GM21825 (cell line): ENCODE measurements around the gene COL5A1.

ENCODE experiments used
- ATAC-seq: cut with Tn5 transposase; IDR thresholded peaks from one replicate; pipeline ENCODE4 v1.9.1; 2021; ENCODE audit warnings: mild to moderate bottlenecking, moderate library complexity; ENCODE audit not compliant: unreplicated experiment

The COL5A1 gene

GRCh38 chr9:134606951-134607731 is 34.5 kb upstream of the COL5A1 start:
- ATAC-seq, result no peak

GRCh38 chr9:134607971-134608370 is 33.6 kb upstream of the COL5A1 start:
- no peak for ATAC-seq

GRCh38 chr9:134611046-134611445 is 30.6 kb upstream of the COL5A1 start:
- ATAC-seq, result no peak

GRCh38 chr9:134612309-134612708 is 29.3 kb upstream of the COL5A1 start:
- ATAC-seq, result no peak

DNA sequence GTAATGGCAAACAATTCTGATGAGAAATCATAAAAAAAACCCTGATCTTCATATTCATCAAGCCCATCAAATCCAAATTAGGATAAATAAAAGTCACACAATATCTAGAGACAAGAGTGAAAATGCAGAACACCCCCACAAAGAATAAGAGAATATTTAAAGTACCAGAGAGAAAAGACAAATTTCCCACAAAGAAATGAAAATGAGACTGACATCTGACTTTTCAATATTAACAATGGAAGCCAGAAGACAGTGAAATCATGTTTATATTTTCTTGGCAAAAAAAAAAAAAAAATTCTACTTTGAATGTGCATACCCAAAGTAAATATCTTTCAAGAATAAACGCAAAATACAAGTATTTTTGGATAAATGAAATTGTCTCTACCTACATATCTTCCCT is 28.9 kb upstream of the COL5A1 start:
- ATAC-seq, result no peak

DNA sequence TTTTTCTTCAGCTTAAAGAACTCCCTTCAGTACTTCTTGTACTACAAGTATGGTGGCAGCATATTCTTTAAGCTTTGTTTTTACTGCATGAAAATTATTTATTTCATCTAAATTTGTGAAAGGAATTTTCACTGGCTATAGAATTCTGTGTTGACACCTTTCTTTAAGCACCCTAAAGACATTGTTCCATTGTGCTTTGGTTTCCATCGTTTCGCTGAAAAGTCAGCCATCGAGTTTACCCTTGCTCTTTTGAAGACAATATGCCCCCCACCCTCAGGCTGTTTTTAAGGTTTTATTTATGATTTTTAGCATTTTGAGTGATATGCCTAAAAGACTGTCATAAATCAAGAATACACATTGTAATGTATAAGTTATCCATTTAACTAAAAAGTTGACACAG is 27.3 kb upstream of the COL5A1 start:
- no peak for ATAC-seq

DNA sequence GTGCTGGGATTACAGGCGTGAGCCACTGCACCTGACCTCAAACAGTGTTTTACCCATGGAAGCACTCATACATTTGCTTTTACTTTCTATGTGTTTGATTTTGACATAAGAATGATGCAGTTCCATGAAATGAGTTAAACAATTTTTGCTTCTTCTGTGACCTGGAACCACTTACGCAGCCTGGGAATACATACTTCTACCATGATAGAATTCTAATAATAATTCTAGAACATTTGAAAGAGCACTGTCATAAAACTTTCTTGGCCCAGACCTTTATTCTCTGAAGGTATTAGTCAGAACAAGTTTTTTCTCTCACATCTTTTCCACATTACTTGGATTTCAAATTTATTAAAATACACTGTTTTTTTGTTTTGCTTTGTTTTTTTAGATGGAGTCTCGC is 25.3 kb upstream of the COL5A1 start:
- no peak for ATAC-seq

DNA sequence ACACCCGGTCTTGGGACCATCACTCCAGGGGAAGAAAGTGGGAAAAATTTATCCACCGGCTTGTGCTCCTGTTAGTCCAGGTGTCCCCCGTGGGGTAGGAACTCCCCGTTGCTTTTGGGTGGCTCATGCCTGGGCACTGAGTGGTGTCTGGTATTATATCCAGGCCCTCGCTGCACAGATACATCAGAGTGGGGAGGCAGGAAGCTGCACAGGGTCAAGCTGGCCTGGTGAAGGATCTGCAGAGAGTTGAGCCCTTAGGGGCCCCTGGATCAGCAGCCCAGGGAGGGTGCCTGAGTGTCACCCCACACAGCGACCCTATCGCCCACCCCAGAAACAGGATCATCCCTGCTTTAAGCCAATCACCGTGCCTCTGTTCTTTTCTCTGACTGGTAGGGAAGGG is 24.4 kb upstream of the COL5A1 start:
- ATAC-seq, result no peak

DNA sequence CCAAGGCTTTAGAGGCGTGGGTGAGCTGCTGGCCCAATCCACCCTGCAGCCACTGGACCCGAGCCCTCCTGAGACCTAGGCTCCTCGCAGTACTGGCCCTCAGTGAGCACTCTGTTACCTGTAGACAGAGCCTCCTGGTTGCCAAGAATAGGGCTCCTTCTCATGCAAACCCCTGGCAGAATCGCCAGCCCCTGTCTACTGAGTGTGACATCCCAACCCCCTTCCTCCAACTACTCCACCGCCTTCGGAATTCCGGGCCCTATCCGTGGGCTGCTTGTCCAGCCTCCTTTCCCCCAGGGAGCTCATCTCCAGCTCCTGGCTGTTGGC is 23.8 kb upstream of the COL5A1 start:
- no peak for ATAC-seq

GRCh38 chr9:134618163-134618832 is 23.3 kb upstream of the COL5A1 start:
- ATAC-seq, result no peak

DNA sequence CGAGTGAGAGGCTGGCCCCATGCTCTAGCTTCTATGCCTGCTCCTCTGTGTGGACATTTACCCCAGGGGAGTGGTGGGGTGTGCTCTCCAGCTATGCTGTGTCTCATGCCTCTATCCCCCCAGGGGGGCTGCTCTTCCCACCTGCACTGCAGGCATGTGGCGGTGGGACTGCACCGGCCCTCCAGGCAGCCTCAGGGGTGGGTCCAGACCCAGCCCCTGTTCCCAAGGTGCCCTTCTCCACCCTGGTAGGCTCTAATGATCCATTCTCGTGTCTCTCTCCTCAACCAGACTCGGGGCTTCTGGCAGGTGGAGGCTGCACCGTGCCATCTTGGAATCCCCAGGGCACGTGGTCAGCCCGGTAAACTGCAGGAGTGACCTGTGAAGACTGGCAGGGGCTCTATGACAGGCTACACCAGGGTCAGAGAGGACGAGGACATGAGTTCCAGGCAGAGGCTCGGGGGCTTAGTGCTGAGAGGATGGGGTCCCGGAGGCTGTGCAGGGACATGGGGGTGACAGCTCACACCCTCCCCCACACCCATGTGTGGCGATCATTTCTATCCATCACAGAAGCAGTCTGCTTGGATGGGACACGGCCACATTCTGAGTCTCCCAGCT is 22.7 kb upstream of the COL5A1 start:
- ATAC-seq, result no peak

GRCh38 chr9:134619448-134619982 is 22.1 kb upstream of the COL5A1 start:
- no peak for ATAC-seq

GRCh38 chr9:134619983-134620661 is 21.5 kb upstream of the COL5A1 start:
- ATAC-seq, result no peak

- no peak for ATAC-seq
Measured at GRCh38 chr9:134620751-134621557, 20.6 kb upstream of the COL5A1 start.

GRCh38 chr9:134621558-134622110 is 20.0 kb upstream of the COL5A1 start:
- no peak for ATAC-seq

GRCh38 chr9:134622896-134623257 is 18.7 kb upstream of the COL5A1 start:
- ATAC-seq, result no peak

- ATAC-seq, result no peak
Measured at GRCh38 chr9:134623258-134624066, 18.1 kb upstream of the COL5A1 start.

DNA sequence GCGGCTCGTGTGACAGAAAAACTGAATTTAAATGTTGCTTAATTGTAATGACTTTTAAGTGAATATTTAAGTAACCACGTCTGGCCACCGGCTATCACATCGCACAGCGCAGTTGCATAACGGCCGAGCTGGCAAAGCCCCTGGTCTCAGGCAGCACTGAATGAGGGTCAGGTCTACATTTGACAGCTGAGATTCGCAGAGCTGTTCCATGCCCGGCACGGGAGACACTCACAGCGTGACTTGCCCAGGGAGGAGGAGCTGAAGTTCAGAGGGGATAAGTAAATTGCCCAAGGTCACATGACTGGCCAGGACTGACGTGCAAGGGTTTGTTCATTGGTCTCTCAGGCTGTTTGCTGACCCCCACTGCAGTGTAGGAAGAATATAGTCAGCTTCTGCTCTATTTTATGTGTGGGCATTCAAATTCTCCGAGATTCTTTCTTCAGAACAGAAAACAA is 17.4 kb upstream of the COL5A1 start:
- no peak for ATAC-seq

- ATAC-seq, result no peak
Measured at GRCh38 chr9:134624621-134625181, 16.9 kb upstream of the COL5A1 start.
